A549 (cell line): ENCODE results near the gene SLIT3.

Experiments
- CBX8 ChIP-seq: fragments of 200-600 bp; sonication (generic); IDR thresholded peaks from 2 replicates; pipeline ENCODE4 v1.6.1; 2016
- CEBPB ChIP-seq, 2 experiments: fragments of >200 bp in 1 of 2; sonication (Bioruptor Twin) in 1 of 2; formaldehyde crosslinking in 1 of 2; IDR thresholded peaks; 2 replicates each; pipeline ENCODE4 v1.6.1; 2012 to 2016
- EP300 ChIP-seq, 2 experiments: fragments of >200 bp; sonication (Bioruptor Twin); formaldehyde crosslinking; IDR thresholded peaks; 2 replicates in 1 of 2; 3 replicates in 1 of 2; pipeline ENCODE4 v1.6.1; 2016 to 2017
- HDAC2 ChIP-seq: fragments of 200-600 bp; sonication (generic); IDR thresholded peaks from 2 replicates; pipeline ENCODE4 v1.6.1; 2016
- MAZ ChIP-seq: fragments of 150-350 bp; IDR thresholded peaks from 2 replicates; pipeline ENCODE4 v1.6.1; 2014; ENCODE audit warnings: antibody characterized with exemption, low read depth, low read length, borderline replicate concordance
- NFE2L2 ChIP-seq: fragments of 150-350 bp; conservative IDR thresholded peaks from 2 replicates; pipeline ENCODE4 v1.6.1; 2014; ENCODE audit warnings: low read length
- POLR2A ChIP-seq: IDR thresholded peaks from 2 replicates; pipeline ENCODE4 v1.6.1; 2012; ENCODE audit warnings: mild to moderate bottlenecking, low read length
- RCOR1 ChIP-seq: fragments of 150-350 bp; IDR thresholded peaks from 2 replicates; pipeline ENCODE4 v1.6.1; 2014; ENCODE audit warnings: antibody characterized with exemption, low read length, low read depth
- TF ChIP-seq, protein P1 (sequence below): fragments of >200 bp; sonication (Bioruptor Twin); formaldehyde crosslinking; IDR thresholded peaks from 3 replicates; pipeline ENCODE4 v1.5.1; 2016
- TF ChIP-seq, protein P2 (sequence below): fragments of 200-600 bp; sonication (generic); IDR thresholded peaks from 2 replicates; pipeline ENCODE4 v1.6.1; 2016; ENCODE audit warnings: antibody characterized with exemption, mild to moderate bottlenecking, moderate library complexity
- TF ChIP-seq, protein P3 (sequence below): fragments of 150-350 bp; IDR thresholded peaks from 2 replicates; pipeline ENCODE4 v1.6.1; 2014; ENCODE audit warnings: low read depth, mild to moderate bottlenecking, low read length
- TF ChIP-seq, protein P4 (sequence below): IDR thresholded peaks from 2 replicates; pipeline ENCODE4 v1.6.1; 2012
- TF ChIP-seq, protein P5 (sequence below): fragments of 450-650 bp; IDR thresholded peaks from 2 replicates; pipeline ENCODE4 v1.6.1; 2014; ENCODE audit warnings: antibody characterized with exemption

DNA sequence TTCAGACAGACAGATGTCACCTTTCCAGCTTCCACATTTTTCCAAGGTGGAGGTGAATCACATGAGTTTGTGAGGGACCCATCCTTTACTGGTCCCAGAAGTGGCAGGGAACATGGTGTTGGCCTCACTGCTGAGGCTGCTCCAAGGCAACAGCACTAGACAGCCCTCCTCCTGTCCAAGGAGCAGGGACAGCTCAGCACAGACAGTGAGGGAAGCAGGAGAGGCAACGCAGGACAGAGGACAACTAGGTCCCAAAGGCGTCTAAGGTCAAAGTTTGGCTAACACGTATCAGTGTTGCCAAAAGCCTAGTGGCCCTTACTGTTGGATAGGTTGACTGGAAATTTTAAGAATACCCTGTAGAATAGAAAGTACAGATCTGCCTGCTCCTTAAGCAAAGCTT, 470.1 kb downstream of the SLIT3 start:
- no peak for TF ChIP-seq EP300 (IDR thresholded peaks at IDR 0.05)
- TF ChIP-seq, protein P1, sequence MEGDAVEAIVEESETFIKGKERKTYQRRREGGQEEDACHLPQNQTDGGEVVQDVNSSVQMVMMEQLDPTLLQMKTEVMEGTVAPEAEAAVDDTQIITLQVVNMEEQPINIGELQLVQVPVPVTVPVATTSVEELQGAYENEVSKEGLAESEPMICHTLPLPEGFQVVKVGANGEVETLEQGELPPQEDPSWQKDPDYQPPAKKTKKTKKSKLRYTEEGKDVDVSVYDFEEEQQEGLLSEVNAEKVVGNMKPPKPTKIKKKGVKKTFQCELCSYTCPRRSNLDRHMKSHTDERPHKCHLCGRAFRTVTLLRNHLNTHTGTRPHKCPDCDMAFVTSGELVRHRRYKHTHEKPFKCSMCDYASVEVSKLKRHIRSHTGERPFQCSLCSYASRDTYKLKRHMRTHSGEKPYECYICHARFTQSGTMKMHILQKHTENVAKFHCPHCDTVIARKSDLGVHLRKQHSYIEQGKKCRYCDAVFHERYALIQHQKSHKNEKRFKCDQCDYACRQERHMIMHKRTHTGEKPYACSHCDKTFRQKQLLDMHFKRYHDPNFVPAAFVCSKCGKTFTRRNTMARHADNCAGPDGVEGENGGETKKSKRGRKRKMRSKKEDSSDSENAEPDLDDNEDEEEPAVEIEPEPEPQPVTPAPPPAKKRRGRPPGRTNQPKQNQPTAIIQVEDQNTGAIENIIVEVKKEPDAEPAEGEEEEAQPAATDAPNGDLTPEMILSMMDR: no peak
- no peak for TF ChIP-seq POLR2A
- TF ChIP-seq CBX8: no peak
- TF ChIP-seq, protein P2, sequence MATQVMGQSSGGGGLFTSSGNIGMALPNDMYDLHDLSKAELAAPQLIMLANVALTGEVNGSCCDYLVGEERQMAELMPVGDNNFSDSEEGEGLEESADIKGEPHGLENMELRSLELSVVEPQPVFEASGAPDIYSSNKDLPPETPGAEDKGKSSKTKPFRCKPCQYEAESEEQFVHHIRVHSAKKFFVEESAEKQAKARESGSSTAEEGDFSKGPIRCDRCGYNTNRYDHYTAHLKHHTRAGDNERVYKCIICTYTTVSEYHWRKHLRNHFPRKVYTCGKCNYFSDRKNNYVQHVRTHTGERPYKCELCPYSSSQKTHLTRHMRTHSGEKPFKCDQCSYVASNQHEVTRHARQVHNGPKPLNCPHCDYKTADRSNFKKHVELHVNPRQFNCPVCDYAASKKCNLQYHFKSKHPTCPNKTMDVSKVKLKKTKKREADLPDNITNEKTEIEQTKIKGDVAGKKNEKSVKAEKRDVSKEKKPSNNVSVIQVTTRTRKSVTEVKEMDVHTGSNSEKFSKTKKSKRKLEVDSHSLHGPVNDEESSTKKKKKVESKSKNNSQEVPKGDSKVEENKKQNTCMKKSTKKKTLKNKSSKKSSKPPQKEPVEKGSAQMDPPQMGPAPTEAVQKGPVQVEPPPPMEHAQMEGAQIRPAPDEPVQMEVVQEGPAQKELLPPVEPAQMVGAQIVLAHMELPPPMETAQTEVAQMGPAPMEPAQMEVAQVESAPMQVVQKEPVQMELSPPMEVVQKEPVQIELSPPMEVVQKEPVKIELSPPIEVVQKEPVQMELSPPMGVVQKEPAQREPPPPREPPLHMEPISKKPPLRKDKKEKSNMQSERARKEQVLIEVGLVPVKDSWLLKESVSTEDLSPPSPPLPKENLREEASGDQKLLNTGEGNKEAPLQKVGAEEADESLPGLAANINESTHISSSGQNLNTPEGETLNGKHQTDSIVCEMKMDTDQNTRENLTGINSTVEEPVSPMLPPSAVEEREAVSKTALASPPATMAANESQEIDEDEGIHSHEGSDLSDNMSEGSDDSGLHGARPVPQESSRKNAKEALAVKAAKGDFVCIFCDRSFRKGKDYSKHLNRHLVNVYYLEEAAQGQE: no peak
- TF ChIP-seq CEBPB (IDR thresholded peaks at IDR 0.05): no peak
- TF ChIP-seq, protein P3, sequence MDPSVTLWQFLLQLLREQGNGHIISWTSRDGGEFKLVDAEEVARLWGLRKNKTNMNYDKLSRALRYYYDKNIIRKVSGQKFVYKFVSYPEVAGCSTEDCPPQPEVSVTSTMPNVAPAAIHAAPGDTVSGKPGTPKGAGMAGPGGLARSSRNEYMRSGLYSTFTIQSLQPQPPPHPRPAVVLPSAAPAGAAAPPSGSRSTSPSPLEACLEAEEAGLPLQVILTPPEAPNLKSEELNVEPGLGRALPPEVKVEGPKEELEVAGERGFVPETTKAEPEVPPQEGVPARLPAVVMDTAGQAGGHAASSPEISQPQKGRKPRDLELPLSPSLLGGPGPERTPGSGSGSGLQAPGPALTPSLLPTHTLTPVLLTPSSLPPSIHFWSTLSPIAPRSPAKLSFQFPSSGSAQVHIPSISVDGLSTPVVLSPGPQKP: no peak
- TF ChIP-seq HDAC2: no peak
- TF ChIP-seq, protein P4, sequence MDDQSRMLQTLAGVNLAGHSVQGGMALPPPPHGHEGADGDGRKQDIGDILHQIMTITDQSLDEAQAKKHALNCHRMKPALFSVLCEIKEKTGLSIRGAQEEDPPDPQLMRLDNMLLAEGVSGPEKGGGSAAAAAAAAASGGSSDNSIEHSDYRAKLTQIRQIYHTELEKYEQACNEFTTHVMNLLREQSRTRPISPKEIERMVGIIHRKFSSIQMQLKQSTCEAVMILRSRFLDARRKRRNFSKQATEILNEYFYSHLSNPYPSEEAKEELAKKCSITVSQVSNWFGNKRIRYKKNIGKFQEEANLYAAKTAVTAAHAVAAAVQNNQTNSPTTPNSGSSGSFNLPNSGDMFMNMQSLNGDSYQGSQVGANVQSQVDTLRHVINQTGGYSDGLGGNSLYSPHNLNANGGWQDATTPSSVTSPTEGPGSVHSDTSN: no peak
- no peak for TF ChIP-seq MAZ
- no peak for TF ChIP-seq NFE2L2
- TF ChIP-seq RCOR1: no peak
- TF ChIP-seq, protein P5, sequence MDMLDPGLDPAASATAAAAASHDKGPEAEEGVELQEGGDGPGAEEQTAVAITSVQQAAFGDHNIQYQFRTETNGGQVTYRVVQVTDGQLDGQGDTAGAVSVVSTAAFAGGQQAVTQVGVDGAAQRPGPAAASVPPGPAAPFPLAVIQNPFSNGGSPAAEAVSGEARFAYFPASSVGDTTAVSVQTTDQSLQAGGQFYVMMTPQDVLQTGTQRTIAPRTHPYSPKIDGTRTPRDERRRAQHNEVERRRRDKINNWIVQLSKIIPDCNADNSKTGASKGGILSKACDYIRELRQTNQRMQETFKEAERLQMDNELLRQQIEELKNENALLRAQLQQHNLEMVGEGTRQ: no peak
